Stimulated activated CD8-positive, alpha-beta memory T cell treated with anti-CD3 and anti-CD28 coated beads, Interleukin-15, amount 100 ng/mL, for 4 hours (primary cell): Measurements from ENCODE around the gene WDR6.

Source experiments
- DNase-seq, 2 donors: peaks; one replicate each; pipeline ENCODE4 v3.0.0-alpha.2; 2020; ENCODE audit warnings: low read depth in 2 of 2

Gene WDR6

GRCh38 chr3:49013738-49014660, 6.8 kb downstream of the WDR6 start:
- DNase-seq, result no peak

DNA sequence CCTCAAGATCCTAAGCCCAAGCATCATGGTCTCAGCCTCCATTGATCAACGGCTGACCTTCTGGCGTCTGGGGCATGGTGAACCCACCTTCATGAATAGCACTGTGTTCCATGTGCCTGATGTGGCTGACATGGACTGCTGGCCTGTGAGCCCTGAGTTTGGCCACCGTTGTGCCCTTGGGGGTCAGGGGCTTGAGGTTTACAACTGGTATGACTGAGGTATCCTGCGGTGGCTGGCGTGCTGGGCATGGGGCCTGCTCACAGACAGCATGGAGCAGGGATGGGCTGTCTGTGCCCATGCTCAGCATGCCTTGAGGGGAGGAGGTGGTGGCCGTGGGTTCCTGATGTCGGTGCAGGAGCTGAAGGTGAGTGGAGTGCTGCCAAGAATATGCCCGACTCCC, 7.9 kb downstream of the WDR6 start:
- no peak for DNase-seq

- no peak for DNase-seq
Observed at GRCh38 chr3:49015765-49016164, 8.6 kb downstream of the WDR6 start.

DNA sequence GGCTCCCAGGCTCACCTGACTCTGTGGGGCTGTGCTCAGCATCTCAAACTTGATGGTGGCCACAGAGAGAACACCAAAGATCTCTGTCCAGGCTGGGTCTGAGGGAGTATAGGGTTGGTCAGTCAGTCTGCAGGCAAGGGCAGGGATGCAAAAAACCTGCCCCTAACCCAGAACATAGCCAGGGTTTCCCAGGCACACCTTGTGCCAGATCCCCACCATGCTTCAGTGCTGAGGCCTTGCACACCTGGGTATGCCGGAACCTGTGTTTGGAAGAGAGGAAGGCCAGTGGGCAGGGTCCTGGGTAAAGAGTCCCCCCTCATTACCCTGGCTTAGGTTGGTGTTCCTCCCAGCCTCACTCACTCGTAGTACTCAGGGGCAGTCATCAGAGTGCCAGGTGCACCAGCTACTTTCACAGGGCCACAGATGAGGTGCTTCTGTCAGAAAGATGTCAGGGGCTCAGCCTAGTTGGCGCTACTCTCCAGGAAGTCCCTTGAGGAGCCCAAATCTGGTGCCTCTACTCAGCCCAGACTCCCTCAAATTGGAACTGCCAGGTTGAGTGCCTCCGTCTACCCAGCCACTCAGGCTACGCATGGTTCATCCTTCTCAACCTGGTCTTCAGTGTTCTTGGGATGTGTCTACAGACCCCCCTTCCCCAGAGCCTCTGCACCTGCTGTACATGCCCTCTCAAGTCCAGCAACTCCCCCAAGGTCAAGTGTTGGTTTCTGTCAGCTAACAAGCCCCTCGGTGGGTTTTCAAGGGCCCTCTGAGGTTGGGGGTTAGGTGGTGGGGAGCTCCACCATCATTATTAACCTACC, 9.4 kb downstream of the WDR6 start:
- DNase-seq, result no peak

GRCh38 chr3:49017229-49017970, 10.2 kb downstream of the WDR6 start:
- no peak for DNase-seq

DNA sequence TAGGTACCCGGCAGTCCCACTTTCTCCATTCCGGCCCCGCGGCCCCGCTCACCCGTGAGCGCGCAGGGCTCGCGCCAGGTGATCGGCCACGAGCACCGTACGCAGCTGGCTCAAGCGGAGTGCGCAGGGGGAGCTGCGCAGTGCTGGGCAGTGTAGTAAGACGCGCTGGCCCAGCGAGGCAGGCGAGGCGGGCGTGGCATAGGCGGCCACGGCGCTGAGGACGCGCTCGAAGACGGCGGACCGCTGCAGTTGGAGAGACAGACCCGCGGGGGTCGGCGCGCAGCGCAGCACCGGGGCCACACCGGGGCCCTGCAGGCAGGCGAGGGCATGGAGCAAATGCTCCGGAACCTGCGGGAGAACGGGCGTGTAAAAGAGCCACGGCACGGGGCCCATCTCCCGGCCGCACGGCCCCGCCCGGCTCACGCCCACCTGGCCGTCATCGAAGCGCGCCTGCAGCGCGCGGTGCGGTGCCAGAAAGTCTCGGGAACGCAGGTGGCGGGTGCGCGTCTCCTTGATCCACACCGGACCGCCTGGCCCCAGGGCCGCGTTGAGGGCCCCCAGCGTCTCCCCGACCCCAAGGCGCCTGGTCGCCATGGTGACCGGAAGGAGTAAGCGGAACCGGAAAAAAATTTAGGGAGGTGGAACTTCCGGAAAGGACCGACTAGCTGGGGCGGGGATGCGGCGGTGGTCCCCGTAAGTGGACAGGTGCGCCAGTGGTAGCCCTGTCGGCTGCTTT, 10.9 kb downstream of the WDR6 start, which contains the start of gene DALRD3:
Gene DALRD3 (minus strand): TSS at position 610 of the 736 bp plus-strand sequence. CDS start 16 bp downstream, at position 594.
- DNase-seq, result no peak

DNA sequence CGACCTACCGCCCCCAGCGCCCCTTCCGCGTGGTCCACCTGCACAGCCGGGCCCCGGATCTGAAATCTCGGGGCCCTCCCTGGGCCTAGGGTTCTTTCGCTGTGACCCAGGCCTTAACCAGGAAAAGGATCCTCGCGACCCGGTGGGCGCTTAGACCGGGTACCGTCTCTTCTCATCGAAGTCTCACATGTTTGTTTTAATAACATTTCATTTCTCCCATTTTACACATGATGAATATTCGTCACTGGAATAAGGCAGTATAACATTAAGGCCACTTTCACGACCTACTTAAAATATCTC, 11.5 kb downstream of the WDR6 start:
- no peak for DNase-seq

GRCh38 chr3:49019941-49020329, 12.7 kb downstream of the WDR6 start:
- no peak for DNase-seq

DNA sequence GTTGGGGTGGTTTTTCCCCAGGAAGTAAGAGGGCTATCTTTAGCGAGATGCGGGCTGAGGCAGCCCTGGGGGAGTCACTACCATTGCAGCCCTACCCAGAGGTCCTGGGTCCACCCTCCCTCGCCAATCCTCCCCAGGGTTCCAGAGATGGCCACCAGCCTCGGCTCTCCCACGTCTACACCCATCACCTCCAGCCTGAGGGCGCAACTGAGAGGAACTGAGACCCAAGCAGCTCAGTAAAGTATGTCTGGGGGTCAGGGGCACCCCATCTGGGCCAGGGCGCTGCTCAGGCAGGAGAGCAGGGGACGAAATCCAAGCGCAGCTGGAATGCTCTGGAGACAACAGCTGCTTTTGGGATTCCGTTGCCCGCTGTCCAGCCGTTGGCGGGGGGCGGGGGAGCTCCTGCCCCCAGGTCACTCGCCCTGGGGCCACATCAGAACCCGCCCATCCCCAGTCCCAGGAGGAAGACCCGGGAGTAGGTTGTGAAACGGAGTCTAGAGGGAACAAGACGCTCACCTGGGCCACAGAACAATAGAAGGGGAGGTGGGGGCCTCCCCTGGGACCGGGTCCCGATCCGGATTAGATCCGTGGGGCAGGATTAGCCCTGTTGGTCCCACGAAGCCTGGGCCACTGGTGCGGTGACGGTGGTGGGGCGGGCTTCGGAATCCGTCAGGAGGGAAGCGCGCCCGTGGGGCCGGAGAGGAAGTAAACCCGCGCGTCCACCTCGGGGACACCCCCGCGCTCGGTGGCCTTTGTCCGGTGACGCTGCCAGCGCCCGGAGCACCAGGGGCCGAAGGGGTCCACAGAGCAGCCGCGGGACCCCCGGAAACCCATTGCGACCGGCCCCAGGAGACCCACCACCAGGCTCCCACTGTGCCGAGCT, 13.4 kb downstream of the WDR6 start:
- no peak for DNase-seq

DNA sequence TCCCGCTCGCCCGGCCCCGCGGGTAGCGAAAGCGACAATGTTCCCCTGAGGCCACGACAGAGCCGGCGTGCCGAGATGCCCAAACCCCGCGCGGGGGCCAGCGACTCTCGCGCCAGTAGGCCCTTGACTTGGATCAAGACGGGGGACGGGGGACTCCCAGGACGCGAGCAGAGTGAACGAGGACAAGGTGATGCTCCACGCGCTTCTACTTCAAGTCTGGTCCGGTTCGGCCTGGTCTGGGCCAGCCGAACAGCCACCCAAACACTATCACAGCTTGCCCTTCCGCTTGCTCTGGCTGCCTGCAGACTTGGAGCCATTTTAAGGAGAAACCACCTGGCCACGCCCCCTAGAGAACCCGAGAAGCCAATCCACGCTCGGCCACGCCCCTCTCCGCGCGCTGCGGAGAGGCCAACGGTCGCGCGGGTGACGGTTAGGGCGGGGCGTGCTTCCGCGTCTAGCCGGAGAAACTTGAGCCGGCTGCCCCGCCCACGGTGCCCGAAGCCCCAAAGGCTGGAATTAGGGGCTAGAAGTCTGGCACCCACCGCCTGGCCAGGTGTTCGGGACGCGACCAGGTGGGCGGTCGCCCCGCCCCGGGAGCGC, 14.1 kb downstream of the WDR6 start:
- DNase-seq, result peak; percentile 94 to 95

DNA sequence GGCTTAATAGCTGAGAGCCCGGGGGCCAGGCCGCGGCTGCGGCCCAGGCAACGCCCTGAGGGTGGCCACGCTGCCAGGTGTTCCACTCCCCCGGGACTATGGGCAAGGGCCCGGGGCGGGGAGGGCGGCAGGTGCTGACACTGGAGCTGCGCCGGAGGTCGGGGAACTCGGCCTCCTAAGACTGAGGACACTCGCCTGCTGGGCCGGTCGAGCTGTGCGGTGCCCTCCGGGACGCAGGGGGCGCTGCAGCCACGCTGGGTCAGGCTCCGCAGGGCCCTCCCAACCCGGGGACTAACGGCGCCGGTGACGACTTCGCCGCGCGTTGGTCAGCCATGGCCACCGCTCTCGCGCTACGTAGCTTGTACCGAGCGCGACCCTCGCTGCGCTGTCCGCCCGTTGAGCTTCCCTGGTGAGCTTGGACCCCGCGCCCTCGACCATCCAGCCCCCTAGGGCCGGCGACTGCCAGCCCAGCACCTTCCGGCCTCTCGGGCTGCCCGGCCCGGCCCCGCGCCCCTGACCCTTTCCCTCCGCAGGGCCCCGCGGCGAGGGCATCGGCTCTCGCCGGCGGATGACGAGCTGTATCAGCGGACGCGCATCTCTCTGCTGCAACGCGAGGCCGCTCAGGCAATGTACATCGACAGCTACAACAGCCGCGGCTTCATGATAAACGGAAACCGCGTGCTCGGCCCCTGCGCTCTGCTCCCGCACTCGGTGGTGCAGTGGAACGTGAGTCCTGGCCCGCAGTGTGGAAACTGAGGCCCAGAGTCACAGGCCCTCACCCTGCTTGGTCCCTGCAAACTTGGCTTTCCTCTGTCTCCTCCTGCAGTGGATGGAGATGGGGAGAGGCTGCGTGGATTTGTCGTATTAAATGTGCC, 14.9 kb downstream of the WDR6 start, which contains the start of gene NDUFAF3:
Gene NDUFAF3 (plus strand): TSS at position 309 of the 875 bp plus-strand sequence. CDS start 24 bp downstream, at position 333.
- DNase-seq, result peak; percentile 79 to 84

DNA sequence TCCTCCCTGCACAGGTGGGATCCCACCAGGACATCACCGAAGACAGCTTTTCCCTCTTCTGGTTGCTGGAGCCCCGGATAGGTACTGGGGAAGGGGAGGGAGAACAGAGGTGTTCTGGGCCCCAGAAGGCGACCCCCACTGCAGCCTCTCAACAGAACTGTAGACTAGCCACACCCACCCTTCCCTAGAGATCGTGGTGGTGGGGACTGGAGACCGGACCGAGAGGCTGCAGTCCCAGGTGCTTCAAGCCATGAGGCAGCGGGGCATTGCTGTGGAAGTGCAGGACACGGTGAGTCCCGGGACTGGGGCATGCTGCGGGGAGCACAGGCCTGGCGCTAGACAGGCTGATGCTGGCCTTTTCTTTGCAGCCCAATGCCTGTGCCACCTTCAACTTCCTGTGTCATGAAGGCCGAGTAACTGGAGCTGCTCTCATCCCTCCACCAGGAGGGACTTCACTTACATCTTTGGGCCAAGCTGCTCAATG, 15.5 kb downstream of the WDR6 start:
- DNase-seq, result no peak

GRCh38 chr3:49023775-49024174, 16.6 kb downstream of the WDR6 start:
- DNase-seq, result no peak

DNA sequence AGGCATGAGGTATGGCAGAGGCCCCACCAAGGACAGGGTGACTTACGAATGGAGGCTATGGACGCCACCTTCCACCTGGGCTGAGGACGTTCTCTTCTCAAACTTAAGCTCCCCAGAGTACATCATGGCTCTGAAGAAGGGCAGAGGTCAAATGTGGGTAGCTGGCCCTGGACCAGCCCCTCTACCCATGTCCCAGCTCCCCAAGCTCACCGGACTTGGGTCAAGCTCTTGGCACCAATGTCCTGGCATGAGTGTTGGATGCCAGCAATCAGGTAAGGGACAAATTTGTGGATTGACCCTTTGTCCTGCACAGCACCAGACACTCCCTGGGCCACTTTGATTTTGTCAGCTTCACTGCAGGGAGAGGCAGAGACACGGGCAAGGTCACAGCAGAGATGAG, 17.3 kb downstream of the WDR6 start:
- DNase-seq, result no peak

GRCh38 chr3:49025005-49025792, 18.0 kb downstream of the WDR6 start:
- DNase-seq, result no peak

GRCh38 chr3:49025793-49026520, 18.8 kb downstream of the WDR6 start:
- no peak for DNase-seq

DNA sequence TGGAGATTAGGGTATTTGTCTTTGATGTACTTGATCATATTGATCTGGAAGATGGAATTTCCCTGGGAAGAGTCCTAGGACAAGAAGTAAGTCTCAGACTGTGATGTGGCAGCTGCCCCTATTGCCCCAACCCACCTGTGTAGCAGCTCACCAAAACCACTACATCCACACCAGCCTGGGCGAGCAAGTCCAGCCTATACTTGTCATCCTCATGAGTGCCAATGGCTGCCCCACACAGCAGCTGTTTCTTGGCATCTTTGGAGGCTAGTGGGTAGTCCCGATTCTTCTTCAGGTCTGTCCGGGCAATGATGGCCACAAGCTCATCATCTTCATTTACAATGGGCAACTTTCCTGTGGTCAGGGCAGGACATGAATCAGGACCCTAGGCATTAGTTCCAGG, 19.3 kb downstream of the WDR6 start:
- no peak for DNase-seq
